Chondrocyte (in vitro differentiated cells): ENCODE measurements around the gene LTBP2. TPM values are rescaled to one million over a fixed set of nuclear protein-coding genes. Genes with fewer than 3 reads are reported as not detected.

Source experiments
- DNase-seq: peaks from one replicate; pipeline ENCODE4 v3.0.0; 2021; ENCODE audit warnings: mixed read lengths, low spot score
- H3K27ac Mint-ChIP-seq: one replicate; pipeline ENCODE4 v1.8.0; 2021; ENCODE audit warnings: mild to moderate bottlenecking, moderate library complexity, mixed read lengths; ENCODE audit not compliant: unreplicated experiment
- H3K27me3 Mint-ChIP-seq: 2 replicates; pipeline ENCODE4 v1.8.0; 2021; ENCODE audit warnings: low read depth, mixed read lengths
- H3K36me3 Mint-ChIP-seq: 2 replicates; pipeline ENCODE4 v1.8.0; 2021; ENCODE audit warnings: low read depth, mixed read lengths
- H3K4me1 Mint-ChIP-seq: 2 replicates; pipeline ENCODE4 v1.8.0; 2021; ENCODE audit warnings: low read depth, mild to moderate bottlenecking, mixed read lengths
- H3K4me3 Mint-ChIP-seq: one replicate; pipeline ENCODE4 v1.8.0; 2021; ENCODE audit warnings: mild to moderate bottlenecking, moderate library complexity, mixed read lengths; ENCODE audit not compliant: unreplicated experiment
- H3K9me3 Mint-ChIP-seq: 2 replicates; pipeline ENCODE4 v1.8.0; 2021; ENCODE audit warnings: low read depth, mixed read lengths
- CTCF ChIP-seq: fragments of 200-600 bp; sonication (generic); IDR thresholded peaks from 2 replicates; pipeline ENCODE4 v1.5.0; 2021; ENCODE audit warnings: antibody characterized with exemption, mild to moderate bottlenecking, moderate library complexity
- total RNA-seq: library from RNA; stranded (reverse); gene quantifications from 3 replicates; pipeline ENCODE4 v1.2.1, GENCODE V29; 2021

The LTBP2 gene
- total RNA-seq, 1 donor from 2014 or later, result 215 TPM

- no peaks in the 10 kb centered on the region for H3K9me3 Mint-ChIP-seq
- no peak for DNase-seq
- TF ChIP-seq CTCF, result no peak
- H3K27me3 Mint-ChIP-seq, result no peaks in the 10 kb centered on the region
- no peak overlapping the region for H3K4me3 Mint-ChIP-seq
- peaks cover 26% of the 10 kb centered on the region for H3K36me3 Mint-ChIP-seq
- H3K4me1 Mint-ChIP-seq, result peaks cover 32% of the 10 kb centered on the region
- no peak overlapping the region for H3K27ac Mint-ChIP-seq
These were observed 83.2 kb downstream of the LTBP2 start for GRCh38 chr14:74528886-74529285.

- Mint-ChIP-seq H3K27me3 (no peaks in the 10 kb centered on the region), H3K9me3 (no peaks in the 10 kb centered on the region), H3K27ac (no peak overlapping the region), H3K36me3 (peaks cover 25% of the 10 kb centered on the region), H3K4me3 (no peak overlapping the region), H3K4me1 (peaks cover 32% of the 10 kb centered on the region)
- DNase-seq, result no peak
- TF ChIP-seq CTCF, result no peak
These were observed 83.6 kb downstream of the LTBP2 start for GRCh38 chr14:74528406-74528805.

- Mint-ChIP-seq H3K4me1 (peaks cover 32% of the 10 kb centered on the region), H3K9me3 (no peaks in the 10 kb centered on the region), H3K4me3 (no peak overlapping the region), H3K36me3 (peaks cover 24% of the 10 kb centered on the region), H3K27ac (no peak overlapping the region), H3K27me3 (no peaks in the 10 kb centered on the region)
- no peak for TF ChIP-seq CTCF
- DNase-seq, result no peak
These were observed 84.2 kb downstream of the LTBP2 start for GRCh38 chr14:74527736-74528280.

GRCh38 chr14:74526854-74527585 is 85.0 kb downstream of the LTBP2 start:
- DNase-seq, result no peak
- Mint-ChIP-seq H3K27ac (no peak overlapping the region), H3K4me1 (peaks cover 27% of the 10 kb centered on the region), H3K9me3 (no peaks in the 10 kb centered on the region), H3K36me3 (peaks cover 27% of the 10 kb centered on the region), H3K27me3 (no peaks in the 10 kb centered on the region), H3K4me3 (no peak overlapping the region)
- no peak for TF ChIP-seq CTCF

GRCh38 chr14:74525361-74525851 is 86.6 kb downstream of the LTBP2 start:
- no peak for DNase-seq

More at GRCh38 chr14:74525361-74525851, 86.6 kb downstream of the LTBP2 start:
- Mint-ChIP-seq H3K4me1 (peaks cover 20% of the 10 kb centered on the region), H3K27ac (peak overlapping the region; percentile 51), H3K4me3 (no peak overlapping the region), H3K9me3 (no peaks in the 10 kb centered on the region), H3K27me3 (no peaks in the 10 kb centered on the region), H3K36me3 (peaks cover 26% of the 10 kb centered on the region)
- no peak for TF ChIP-seq CTCF
